Stimulated activated CD4-positive, alpha-beta T cell treated with anti-CD3 and anti-CD28 coated beads, Interleukin-2, amount 100 ng/mL, for 4 hours (primary cell): ENCODE measurements around the gene NCKAP5.

ENCODE experiments used
- DNase-seq: peaks from one replicate; pipeline ENCODE4 v3.0.0-alpha.2; 2020; ENCODE audit warnings: low read depth

Gene NCKAP5

GRCh38 chr2:133458280-133458679 is 110.0 kb downstream of the NCKAP5 start:
- no peak for DNase-seq

- DNase-seq: no peak
Observed at GRCh38 chr2:133457861-133458260, 110.4 kb downstream of the NCKAP5 start.

GRCh38 chr2:133456971-133457370 is 111.3 kb downstream of the NCKAP5 start:
- DNase-seq: no peak

- DNase-seq: no peak
Observed at GRCh38 chr2:133456156-133456555, 112.1 kb downstream of the NCKAP5 start.

- no peak for DNase-seq
Observed at GRCh38 chr2:133453032-133453431, 115.2 kb downstream of the NCKAP5 start.

GRCh38 chr2:133452583-133452982 is 115.7 kb downstream of the NCKAP5 start:
- no peak for DNase-seq

- no peak for DNase-seq
Observed at GRCh38 chr2:133452146-133452545, 116.1 kb downstream of the NCKAP5 start.

- no peak for DNase-seq
Observed at GRCh38 chr2:133448195-133448594, 120.1 kb downstream of the NCKAP5 start.

GRCh38 chr2:133447303-133447702 is 121.0 kb downstream of the NCKAP5 start:
- no peak for DNase-seq

GRCh38 chr2:133444465-133444864 is 123.8 kb downstream of the NCKAP5 start:
- no peak for DNase-seq

- DNase-seq: no peak
Observed at GRCh38 chr2:133442393-133442792, 125.9 kb downstream of the NCKAP5 start.

GRCh38 chr2:133439565-133439920 is 128.7 kb downstream of the NCKAP5 start:
- DNase-seq: no peak

- no peak for DNase-seq
Observed at GRCh38 chr2:133438848-133439564, 129.3 kb downstream of the NCKAP5 start.

GRCh38 chr2:133438026-133438425 is 130.2 kb downstream of the NCKAP5 start:
- no peak for DNase-seq

- DNase-seq: no peak
Observed at GRCh38 chr2:133437492-133437891, 130.8 kb downstream of the NCKAP5 start.

GRCh38 chr2:133434959-133435668 is 133.1 kb downstream of the NCKAP5 start:
- DNase-seq: no peak

- DNase-seq: no peak
Observed at GRCh38 chr2:133433455-133434451, 134.5 kb downstream of the NCKAP5 start.

GRCh38 chr2:133432778-133433177 is 135.5 kb downstream of the NCKAP5 start:
- no peak for DNase-seq

- no peak for DNase-seq
Observed at GRCh38 chr2:133431289-133431688, 137.0 kb downstream of the NCKAP5 start.

GRCh38 chr2:133426791-133427190 is 141.5 kb downstream of the NCKAP5 start:
- no peak for DNase-seq

GRCh38 chr2:133425612-133426011 is 142.7 kb downstream of the NCKAP5 start:
- no peak for DNase-seq

- DNase-seq: no peak
Observed at GRCh38 chr2:133424876-133425275, 143.4 kb downstream of the NCKAP5 start.
